Posterior cingulate gyrus (tissue), 11 donors: ENCODE data around the gene EHBP1L1.
"Not testable (repeated sequence)": the region's sequence is repeated elsewhere in the genome, so short reads cannot be mapped to it uniquely, and the experiment has no call there.

Experiments used
- DNase-seq, 10 donors: peaks; one replicate each; pipeline versions ENCODE4 v3.0.0 to v3.0.0-alpha.2; 2020 to 2021; ENCODE audit warnings: mixed read lengths in 3 of 10
- intact Hi-C: fragments of 100-400 bp; cut with DNase I; formaldehyde crosslinking; loops from one replicate; pipeline ENCODE4 v1.15.1; 2023

Gene EHBP1L1

GRCh38 chr11:65559951-65560537, 15.8 kb upstream of the EHBP1L1 start:
- intact Hi-C loops = no loop called here
- DNase-seq = no peak

- intact Hi-C loops = no loop called here
- peak in 4 of 10 donors; percentile 55 to 94 (median 70) for DNase-seq
Observed at GRCh38 chr11:65560555-65561418, 15.1 kb upstream of the EHBP1L1 start.

GRCh38 chr11:65562020-65562419, 13.8 kb upstream of the EHBP1L1 start:
- intact Hi-C loops = no loop called here
- no peak for DNase-seq

- DNase-seq = no peak
- intact Hi-C loops = no loop called here
Observed at GRCh38 chr11:65562788-65563187, 13.1 kb upstream of the EHBP1L1 start.

GRCh38 chr11:65563601-65564000, 12.3 kb upstream of the EHBP1L1 start:
- intact Hi-C loops = no loop called here
- DNase-seq = no peak

- intact Hi-C loops, DNase-seq: not testable (repeated sequence)
Observed at GRCh38 chr11:65564879-65565559, 10.8 kb upstream of the EHBP1L1 start.

GRCh38 chr11:65565624-65566453, 10.0 kb upstream of the EHBP1L1 start:
- no peak for DNase-seq
- intact Hi-C loops = no loop called here

GRCh38 chr11:65569164-65569972, 6.5 kb upstream of the EHBP1L1 start:
- intact Hi-C loops = no loop called here
- peak in 1 of 10 donors; percentile 58 for DNase-seq

GRCh38 chr11:65569973-65570918, 5.6 kb upstream of the EHBP1L1 start, which contains the start of gene ZNRD2:
Gene ZNRD2, plus strand, starts transcription at chr11:65570477. Its CDS starts 15 bp downstream, at chr11:65570492.
- intact Hi-C loops = loop anchor here (1.0 kb wide), 2 partner anchors 12 to 30 kb away; partner anchors contain the start of gene LTBP3
- DNase-seq = peak; percentile 98 to 100 (median 99)

- intact Hi-C loops = no loop called here
- DNase-seq = no peak
Observed at GRCh38 chr11:65571420-65571819, 4.4 kb upstream of the EHBP1L1 start.

- intact Hi-C loops = loop anchor here (2.0 kb wide), 1 partner anchor 21 kb away; no protein-coding TSS in a partner anchor
- no peak for DNase-seq
Observed at GRCh38 chr11:65571940-65572339, 3.9 kb upstream of the EHBP1L1 start.

GRCh38 chr11:65572356-65573051, 3.3 kb upstream of the EHBP1L1 start, which contains the start of gene FAM89B:
Gene FAM89B, plus strand, starts transcription at chr11:65572538. Its CDS starts 132 bp downstream, at chr11:65572670.
- DNase-seq = peak; percentile 83 to 99 (median 92)
- intact Hi-C loops = loop anchor here (2.0 kb wide), 1 partner anchor 20 kb away; no protein-coding TSS in a partner anchor

GRCh38 chr11:65573391-65574079, 2.3 kb upstream of the EHBP1L1 start:
- intact Hi-C loops = loop anchor here (2.0 kb wide), 2 partner anchors 19 to 41 kb away; partner anchors contain the start of genes MAP3K11 and PCNX3
- peak in 2 of 10 donors; percentile 18 to 49 for DNase-seq

- intact Hi-C loops = loop anchor here (2.0 kb wide), 1 partner anchor 41 kb away; the partner anchor contains the start of genes MAP3K11 and PCNX3
- peak in 9 of 10 donors; percentile 57 to 94 (median 67) for DNase-seq
Observed at GRCh38 chr11:65574109-65574810, 1.6 kb upstream of the EHBP1L1 start.

- intact Hi-C loops = loop anchor here (2.0 kb wide), 1 partner anchor 40 kb away; the partner anchor contains the start of genes MAP3K11 and PCNX3
- DNase-seq = peak in 1 of 10 donors; percentile 85
Observed at GRCh38 chr11:65574811-65575567, 864 bp upstream of the EHBP1L1 start.
